ENCODE data around the gene PPA2. TPM values are rescaled to one million over a fixed set of nuclear protein-coding genes. Genes with fewer than 3 reads are reported as not detected.

Gene PPA2
- total and polyA plus RNA-seq, 2 experiments from 2014 or later: 58.4 to 63.7 TPM

DNA sequence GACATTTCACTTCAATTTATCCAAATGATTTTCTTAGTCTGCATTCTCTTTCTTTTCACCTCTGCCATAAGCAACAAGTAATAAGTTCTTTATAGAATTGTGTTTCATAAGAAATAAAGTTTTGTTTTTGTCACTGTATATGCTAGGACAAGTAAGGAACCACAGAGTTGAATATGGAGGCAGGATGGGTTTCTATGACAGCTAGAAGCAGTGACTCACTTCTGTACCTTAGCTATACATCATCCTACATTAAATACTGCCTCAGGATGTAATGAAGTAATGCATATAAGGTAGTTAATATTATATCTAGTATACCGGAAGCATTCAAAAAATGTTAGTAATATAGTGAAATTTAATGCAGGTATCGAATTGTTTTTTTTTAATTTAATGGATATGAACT lies 128.0 kb downstream of the PPA2 start:
- no peak for ATAC-seq
- H3K27me3 ChIP-seq (ENCODE audit: insufficient read depth): no peaks in the 10 kb centered on the region
- no peaks in the 10 kb centered on the region for H3K79me2 ChIP-seq (replicated peaks; ENCODE audit: insufficient read depth)
- Mint-ChIP-seq H3K27ac (no peak overlapping the region), H3K4me1 (no peaks in the 10 kb centered on the region), H3K27me3 (ENCODE audit: insufficient read depth, low read depth, poor library complexity) (no peaks in the 10 kb centered on the region), H3K4me3 (no peak overlapping the region), H3K9me3 (no peaks in the 10 kb centered on the region), H3K36me3 (ENCODE audit: low read depth) (no peaks in the 10 kb centered on the region)
- no peak overlapping the region for H3K4me3 ChIP-seq
- DNase-seq (ENCODE audit: low spot score): no peak
- H3K4me1 ChIP-seq (ENCODE audit: insufficient read depth): no peaks in the 10 kb centered on the region
- H3K27ac ChIP-seq (ENCODE audit: low read depth): no peak overlapping the region
- no peaks in the 10 kb centered on the region for H3K9me2 ChIP-seq (ENCODE audit: insufficient read depth)
- no peaks in the 10 kb centered on the region for H4K20me1 ChIP-seq (replicated peaks; ENCODE audit: insufficient read depth)
- no peaks in the 10 kb centered on the region for H3F3A ChIP-seq (replicated peaks; ENCODE audit: low read depth)
- no peak for TF ChIP-seq STAT1 (IDR thresholded peaks at IDR 0.05; ENCODE audit: unreplicated experiment)
- TF ChIP-seq, protein P1, sequence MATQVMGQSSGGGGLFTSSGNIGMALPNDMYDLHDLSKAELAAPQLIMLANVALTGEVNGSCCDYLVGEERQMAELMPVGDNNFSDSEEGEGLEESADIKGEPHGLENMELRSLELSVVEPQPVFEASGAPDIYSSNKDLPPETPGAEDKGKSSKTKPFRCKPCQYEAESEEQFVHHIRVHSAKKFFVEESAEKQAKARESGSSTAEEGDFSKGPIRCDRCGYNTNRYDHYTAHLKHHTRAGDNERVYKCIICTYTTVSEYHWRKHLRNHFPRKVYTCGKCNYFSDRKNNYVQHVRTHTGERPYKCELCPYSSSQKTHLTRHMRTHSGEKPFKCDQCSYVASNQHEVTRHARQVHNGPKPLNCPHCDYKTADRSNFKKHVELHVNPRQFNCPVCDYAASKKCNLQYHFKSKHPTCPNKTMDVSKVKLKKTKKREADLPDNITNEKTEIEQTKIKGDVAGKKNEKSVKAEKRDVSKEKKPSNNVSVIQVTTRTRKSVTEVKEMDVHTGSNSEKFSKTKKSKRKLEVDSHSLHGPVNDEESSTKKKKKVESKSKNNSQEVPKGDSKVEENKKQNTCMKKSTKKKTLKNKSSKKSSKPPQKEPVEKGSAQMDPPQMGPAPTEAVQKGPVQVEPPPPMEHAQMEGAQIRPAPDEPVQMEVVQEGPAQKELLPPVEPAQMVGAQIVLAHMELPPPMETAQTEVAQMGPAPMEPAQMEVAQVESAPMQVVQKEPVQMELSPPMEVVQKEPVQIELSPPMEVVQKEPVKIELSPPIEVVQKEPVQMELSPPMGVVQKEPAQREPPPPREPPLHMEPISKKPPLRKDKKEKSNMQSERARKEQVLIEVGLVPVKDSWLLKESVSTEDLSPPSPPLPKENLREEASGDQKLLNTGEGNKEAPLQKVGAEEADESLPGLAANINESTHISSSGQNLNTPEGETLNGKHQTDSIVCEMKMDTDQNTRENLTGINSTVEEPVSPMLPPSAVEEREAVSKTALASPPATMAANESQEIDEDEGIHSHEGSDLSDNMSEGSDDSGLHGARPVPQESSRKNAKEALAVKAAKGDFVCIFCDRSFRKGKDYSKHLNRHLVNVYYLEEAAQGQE (IDR thresholded peaks at IDR 0.05; ENCODE audit: unreplicated experiment): no peak
- TF ChIP-seq CTCF (conservative IDR thresholded peaks at IDR 0.05; ENCODE audit: low read depth in 2 of 2): no peak
- no peak for TF ChIP-seq ZNF331 (CRISPR knock-in tag; IDR thresholded peaks at IDR 0.05; ENCODE audit: low read depth)
- TF ChIP-seq POLR2AphosphoS5 (IDR thresholded peaks at IDR 0.05; ENCODE audit: low read depth): no peak
- no peak for TF ChIP-seq EZH2 (IDR thresholded peaks at IDR 0.05; ENCODE audit: low read depth, unreplicated experiment)
- TF ChIP-seq, protein P2, sequence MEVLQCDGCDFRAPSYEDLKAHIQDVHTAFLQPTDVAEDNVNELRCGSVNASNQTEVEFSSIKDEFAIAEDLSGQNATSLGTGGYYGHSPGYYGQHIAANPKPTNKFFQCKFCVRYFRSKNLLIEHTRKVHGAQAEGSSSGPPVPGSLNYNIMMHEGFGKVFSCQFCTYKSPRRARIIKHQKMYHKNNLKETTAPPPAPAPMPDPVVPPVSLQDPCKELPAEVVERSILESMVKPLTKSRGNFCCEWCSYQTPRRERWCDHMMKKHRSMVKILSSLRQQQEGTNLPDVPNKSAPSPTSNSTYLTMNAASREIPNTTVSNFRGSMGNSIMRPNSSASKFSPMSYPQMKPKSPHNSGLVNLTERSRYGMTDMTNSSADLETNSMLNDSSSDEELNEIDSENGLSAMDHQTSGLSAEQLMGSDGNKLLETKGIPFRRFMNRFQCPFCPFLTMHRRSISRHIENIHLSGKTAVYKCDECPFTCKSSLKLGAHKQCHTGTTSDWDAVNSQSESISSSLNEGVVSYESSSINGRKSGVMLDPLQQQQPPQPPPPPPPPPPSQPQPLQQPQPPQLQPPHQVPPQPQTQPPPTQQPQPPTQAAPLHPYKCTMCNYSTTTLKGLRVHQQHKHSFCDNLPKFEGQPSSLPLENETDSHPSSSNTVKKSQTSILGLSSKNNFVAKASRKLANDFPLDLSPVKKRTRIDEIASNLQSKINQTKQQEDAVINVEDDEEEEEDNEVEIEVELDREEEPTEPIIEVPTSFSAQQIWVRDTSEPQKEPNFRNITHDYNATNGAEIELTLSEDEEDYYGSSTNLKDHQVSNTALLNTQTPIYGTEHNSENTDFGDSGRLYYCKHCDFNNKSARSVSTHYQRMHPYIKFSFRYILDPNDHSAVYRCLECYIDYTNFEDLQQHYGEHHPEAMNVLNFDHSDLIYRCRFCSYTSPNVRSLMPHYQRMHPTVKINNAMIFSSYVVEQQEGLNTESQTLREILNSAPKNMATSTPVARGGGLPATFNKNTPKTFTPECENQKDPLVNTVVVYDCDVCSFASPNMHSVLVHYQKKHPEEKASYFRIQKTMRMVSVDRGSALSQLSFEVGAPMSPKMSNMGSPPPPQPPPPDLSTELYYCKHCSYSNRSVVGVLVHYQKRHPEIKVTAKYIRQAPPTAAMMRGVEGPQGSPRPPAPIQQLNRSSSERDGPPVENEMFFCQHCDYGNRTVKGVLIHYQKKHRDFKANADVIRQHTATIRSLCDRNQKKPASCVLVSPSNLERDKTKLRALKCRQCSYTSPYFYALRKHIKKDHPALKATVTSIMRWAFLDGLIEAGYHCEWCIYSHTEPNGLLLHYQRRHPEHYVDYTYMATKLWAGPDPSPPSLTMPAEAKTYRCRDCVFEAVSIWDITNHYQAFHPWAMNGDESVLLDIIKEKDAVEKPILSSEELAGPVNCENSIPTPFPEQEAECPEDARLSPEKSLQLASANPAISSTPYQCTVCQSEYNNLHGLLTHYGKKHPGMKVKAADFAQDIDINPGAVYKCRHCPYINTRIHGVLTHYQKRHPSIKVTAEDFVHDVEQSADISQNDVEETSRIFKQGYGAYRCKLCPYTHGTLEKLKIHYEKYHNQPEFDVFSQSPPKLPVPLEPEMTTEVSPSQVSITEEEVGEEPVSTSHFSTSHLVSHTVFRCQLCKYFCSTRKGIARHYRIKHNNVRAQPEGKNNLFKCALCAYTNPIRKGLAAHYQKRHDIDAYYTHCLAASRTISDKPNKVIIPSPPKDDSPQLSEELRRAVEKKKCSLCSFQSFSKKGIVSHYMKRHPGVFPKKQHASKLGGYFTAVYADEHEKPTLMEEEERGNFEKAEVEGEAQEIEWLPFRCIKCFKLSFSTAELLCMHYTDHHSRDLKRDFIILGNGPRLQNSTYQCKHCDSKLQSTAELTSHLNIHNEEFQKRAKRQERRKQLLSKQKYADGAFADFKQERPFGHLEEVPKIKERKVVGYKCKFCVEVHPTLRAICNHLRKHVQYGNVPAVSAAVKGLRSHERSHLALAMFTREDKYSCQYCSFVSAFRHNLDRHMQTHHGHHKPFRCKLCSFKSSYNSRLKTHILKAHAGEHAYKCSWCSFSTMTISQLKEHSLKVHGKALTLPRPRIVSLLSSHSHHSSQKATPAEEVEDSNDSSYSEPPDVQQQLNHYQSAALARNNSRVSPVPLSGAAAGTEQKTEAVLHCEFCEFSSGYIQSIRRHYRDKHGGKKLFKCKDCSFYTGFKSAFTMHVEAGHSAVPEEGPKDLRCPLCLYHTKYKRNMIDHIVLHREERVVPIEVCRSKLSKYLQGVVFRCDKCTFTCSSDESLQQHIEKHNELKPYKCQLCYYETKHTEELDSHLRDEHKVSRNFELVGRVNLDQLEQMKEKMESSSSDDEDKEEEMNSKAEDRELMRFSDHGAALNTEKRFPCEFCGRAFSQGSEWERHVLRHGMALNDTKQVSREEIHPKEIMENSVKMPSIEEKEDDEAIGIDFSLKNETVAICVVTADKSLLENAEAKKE (CRISPR knock-in tag; IDR thresholded peaks at IDR 0.05): no peak
- TF ChIP-seq CREB1 (CRISPR knock-in tag; IDR thresholded peaks at IDR 0.05; ENCODE audit: low read depth): no peak
- TF ChIP-seq ETS1 (IDR thresholded peaks at IDR 0.05): no peak
- no peak for TF ChIP-seq EZH2phosphoT487 (IDR thresholded peaks at IDR 0.05; ENCODE audit: unreplicated experiment)
- no peak for TF ChIP-seq ZNF114 (CRISPR knock-in tag; IDR thresholded peaks at IDR 0.05)
- TF ChIP-seq JUNB (IDR thresholded peaks at IDR 0.05; ENCODE audit: unreplicated experiment): no peak
- no peak for TF ChIP-seq NANOG (IDR thresholded peaks at IDR 0.05; ENCODE audit: borderline replicate concordance)
- no peak overlapping the region for H3K4me2 ChIP-seq
- H2AFZ ChIP-seq: no peak overlapping the region
- H3K36me3 ChIP-seq (ENCODE audit: insufficient read depth): no peaks in the 10 kb centered on the region
